22Rv1 (cell line): ENCODE results near the gene TBCCD1.

Experiments used
- H3K27ac ChIP-seq: fragments of 450-650 bp; 2 replicates; pipeline ENCODE4 v1.5.1; 2017
- CTCF ChIP-seq: fragments of 450-650 bp; IDR thresholded peaks from 2 replicates; pipeline ENCODE4 v1.5.1; 2017; ENCODE audit warnings: mild to moderate bottlenecking
- ZFX ChIP-seq: fragments of 450-650 bp; IDR thresholded peaks from 2 replicates; pipeline ENCODE4 v1.6.1; 2017; ENCODE audit warnings: antibody characterized with exemption, borderline replicate concordance

TBCCD1 gene

GRCh38 chr3:186525369-186526255 lies 41.5 kb downstream of the TBCCD1 start:
- no peak overlapping the region for H3K27ac ChIP-seq
- TF ChIP-seq ZFX (no peak), CTCF (no peak)

- TF ChIP-seq ZFX, result no peak
- TF ChIP-seq CTCF, result no peak
- H3K27ac ChIP-seq, result no peak overlapping the region
Observed at GRCh38 chr3:186524616-186525015, 42.5 kb downstream of the TBCCD1 start.

- H3K27ac ChIP-seq, result no peak overlapping the region
Observed at GRCh38 chr3:186523434-186523833, 43.7 kb downstream of the TBCCD1 start.

DNA sequence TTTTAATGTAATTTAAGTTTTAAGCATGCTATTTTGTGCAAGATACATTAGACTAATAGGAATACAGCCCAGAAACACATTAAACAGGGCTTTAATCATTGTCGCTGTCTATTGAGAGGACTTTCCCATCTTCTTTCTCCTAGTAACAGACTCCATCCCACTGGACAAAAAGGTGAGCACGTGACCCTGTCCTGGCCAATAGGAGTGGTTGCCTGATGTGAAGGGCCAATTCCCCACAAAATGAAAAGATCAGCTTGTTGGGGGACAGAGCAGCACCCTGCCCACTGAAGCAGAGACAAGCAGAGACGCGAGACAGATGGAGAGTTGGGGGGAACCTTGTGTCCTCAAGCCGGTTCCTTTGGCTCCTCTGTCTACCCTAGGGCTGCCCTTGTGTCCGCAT lies 44.1 kb downstream of the TBCCD1 start:
- TF ChIP-seq CTCF (no peak), ZFX (no peak)
- H3K27ac ChIP-seq, result no peak overlapping the region

More at GRCh38 chr3:186523434-186523833, 43.7 kb downstream of the TBCCD1 start:
- no peak for TF ChIP-seq ZFX

GRCh38 chr3:186520957-186521842 lies 45.9 kb downstream of the TBCCD1 start:
- TF ChIP-seq ZFX (no peak), CTCF (no peak)
- H3K27ac ChIP-seq, result no peak overlapping the region

- no peak for TF ChIP-seq CTCF
- TF ChIP-seq ZFX, result no peak
- no peak overlapping the region for H3K27ac ChIP-seq
Observed at GRCh38 chr3:186520431-186520830, 46.7 kb downstream of the TBCCD1 start.

GRCh38 chr3:186519021-186519658 lies 48.0 kb downstream of the TBCCD1 start:
- H3K27ac ChIP-seq, result no peak overlapping the region
- no peak for TF ChIP-seq CTCF
- no peak for TF ChIP-seq ZFX
